ENCODE data around the gene ZBED4. TPM values are rescaled to one million over a fixed set of nuclear protein-coding genes. Genes with fewer than 3 reads are reported as not detected.
A peak's percentile ranks its signal among the peaks of the same experiment; 100 is the strongest.

Gene ZBED4
- total RNA-seq, 1 experiment from 2014 or later = 23.0 TPM

GRCh38 chr22:49807780-49808708 lies 45.6 kb upstream of the ZBED4 start:
- no peak overlapping the region for H3K27ac ChIP-seq (ENCODE audit: insufficient read length, low read depth, low read length)
- H3K4ac ChIP-seq (ENCODE audit: low read depth, low read length) = no peak overlapping the region
- no peaks in the 10 kb centered on the region for H4K20me1 ChIP-seq (ENCODE audit: control insufficient read depth, insufficient read depth, insufficient read length)
- no peak overlapping the region for H3K23ac ChIP-seq (ENCODE audit: insufficient read length, low read depth, low read length)
- peaks cover 11 to 38% (median 18%) of the 10 kb centered on the region in 3 experiments; a peak in 6 of 7 replicates for H3K36me3 Mint-ChIP-seq (ENCODE audit: insufficient read depth in 1 of 3, low read depth in 3 of 3)
- H4K8ac ChIP-seq (replicated peaks; ENCODE audit: insufficient read length, low read depth, low read length) = no peak overlapping the region
- no peak overlapping the region for H2BK12ac ChIP-seq (ENCODE audit: insufficient read length, low read depth, low read length)
- peak overlapping the region in 2 of 3 experiments; percentile 31 to 59; a peak in 3 of 7 replicates for H3K27ac Mint-ChIP-seq
- H3K4me2 ChIP-seq (ENCODE audit: insufficient read depth, insufficient read length, low read length) = no peak overlapping the region
- no peak overlapping the region for H2BK15ac ChIP-seq (ENCODE audit: low read depth, low read length)
- H3K18ac ChIP-seq (ENCODE audit: insufficient read length, low read depth, low read length) = no peak overlapping the region
- H3T11ph ChIP-seq (ENCODE audit: low read length) = no peak overlapping the region
- no peak overlapping the region for H3K9ac ChIP-seq (ENCODE audit: extremely low read depth, insufficient read length, low read length)
- TF ChIP-seq, protein P1, sequence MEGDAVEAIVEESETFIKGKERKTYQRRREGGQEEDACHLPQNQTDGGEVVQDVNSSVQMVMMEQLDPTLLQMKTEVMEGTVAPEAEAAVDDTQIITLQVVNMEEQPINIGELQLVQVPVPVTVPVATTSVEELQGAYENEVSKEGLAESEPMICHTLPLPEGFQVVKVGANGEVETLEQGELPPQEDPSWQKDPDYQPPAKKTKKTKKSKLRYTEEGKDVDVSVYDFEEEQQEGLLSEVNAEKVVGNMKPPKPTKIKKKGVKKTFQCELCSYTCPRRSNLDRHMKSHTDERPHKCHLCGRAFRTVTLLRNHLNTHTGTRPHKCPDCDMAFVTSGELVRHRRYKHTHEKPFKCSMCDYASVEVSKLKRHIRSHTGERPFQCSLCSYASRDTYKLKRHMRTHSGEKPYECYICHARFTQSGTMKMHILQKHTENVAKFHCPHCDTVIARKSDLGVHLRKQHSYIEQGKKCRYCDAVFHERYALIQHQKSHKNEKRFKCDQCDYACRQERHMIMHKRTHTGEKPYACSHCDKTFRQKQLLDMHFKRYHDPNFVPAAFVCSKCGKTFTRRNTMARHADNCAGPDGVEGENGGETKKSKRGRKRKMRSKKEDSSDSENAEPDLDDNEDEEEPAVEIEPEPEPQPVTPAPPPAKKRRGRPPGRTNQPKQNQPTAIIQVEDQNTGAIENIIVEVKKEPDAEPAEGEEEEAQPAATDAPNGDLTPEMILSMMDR (conservative IDR thresholded peaks at IDR 0.05) = no peak
- no peak overlapping the region for H2AFZ ChIP-seq (ENCODE audit: low read length)
- H4K5ac ChIP-seq (ENCODE audit: insufficient read length, low read depth, low read length) = no peak overlapping the region
- no peak for DNase-seq
- H3K23me2 ChIP-seq (ENCODE audit: insufficient read length, low read depth, low read length, poor library complexity, severe bottlenecking) = no peaks in the 10 kb centered on the region
- no peak overlapping the region for H2AK5ac ChIP-seq (ENCODE audit: insufficient read length, low read length)
- no peak overlapping the region for H3K4me3 Mint-ChIP-seq
- no peak overlapping the region for H2BK120ac ChIP-seq (ENCODE audit: low read depth, low read length, poor library complexity, severe bottlenecking)
- no peaks in the 10 kb centered on the region for H3K9me3 ChIP-seq (ENCODE audit: control insufficient read depth, low read depth, low read length)
- no peak overlapping the region for H3K56ac ChIP-seq (ENCODE audit: insufficient read length, low read depth, low read length)
- H3K4me1 Mint-ChIP-seq = peaks cover 0 to 2% of the 10 kb centered on the region in 2 experiments; a peak in 1 of 4 replicates
- H3K79me2 ChIP-seq (ENCODE audit: insufficient read depth, low read length) = peaks cover 52% of the 10 kb centered on the region
- WGBS (ENCODE audit: extremely low coverage, insufficient read length, low lambda C conversion rate) = no CpG with 5 or more reads among the region's 14 CpGs
- peaks cover 11% of the 10 kb centered on the region for H3K79me1 ChIP-seq (ENCODE audit: insufficient read depth, low read depth, low read length, poor library complexity, severe bottlenecking)
- H2BK5ac ChIP-seq (ENCODE audit: insufficient read length, low read length) = no peak overlapping the region
- no peak overlapping the region for H3K14ac ChIP-seq (ENCODE audit: insufficient read depth, low read length)
- H3K4me1 ChIP-seq (ENCODE audit: insufficient read depth, low read length) = no peaks in the 10 kb centered on the region
- H3K9me3 Mint-ChIP-seq = no peaks in the 10 kb centered on the region
- H4K91ac ChIP-seq (ENCODE audit: insufficient read length, low read depth, low read length) = no peak overlapping the region
- H3K27me3 ChIP-seq (ENCODE audit: insufficient read depth, low read length) = no peaks in the 10 kb centered on the region
- no peak overlapping the region for H2BK20ac ChIP-seq (ENCODE audit: low read depth, low read length, poor library complexity, severe bottlenecking)
- no peaks in the 10 kb centered on the region for H3K27me3 Mint-ChIP-seq (ENCODE audit: low read depth)

Measured in H9 (cell line).